ENCODE data around the gene ASCC3. TPM values are rescaled to one million over a fixed set of nuclear protein-coding genes. Genes with fewer than 3 reads are reported as not detected.
"Not testable (repeated sequence)": the region's sequence is repeated elsewhere in the genome, so short reads cannot be mapped to it uniquely, and the experiment has no call there.

The ASCC3 gene
- polyA plus RNA-seq, 2 of the 4 experiments (the other 2 are of a cell fraction) = 17.4 to 35.3 TPM

DNA sequence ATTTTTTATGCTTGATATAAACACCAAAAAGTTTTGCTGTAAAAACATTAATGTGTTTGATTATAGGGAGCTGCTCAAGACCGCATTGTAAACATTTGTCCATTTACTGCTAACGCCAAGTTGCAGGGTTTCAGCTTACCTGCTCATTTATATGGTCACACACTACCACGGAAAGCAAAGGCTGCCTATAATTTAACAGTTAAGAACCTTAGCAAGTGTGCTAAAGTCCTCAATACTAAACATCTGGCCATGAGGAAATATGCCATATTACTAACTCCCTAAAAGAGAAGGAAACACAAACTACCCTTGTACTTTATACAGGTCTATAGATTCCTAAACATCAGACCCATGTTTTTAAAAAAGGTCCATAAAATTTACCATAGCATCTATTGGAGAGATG lies 129.5 kb downstream of the ASCC3 start:
- Histone ChIP-seq H3K9me3 (no peaks in the 10 kb centered on the region), H3K27ac (no peak overlapping the region), H3K4me2 (no peak overlapping the region), H3K4me3 (no peak overlapping the region), H3K4me1 (0 out of 3 replicates have a peak, but pooled peaks cover 4% of the 10 kb centered on the region)
- ChIA-PET CTCF (no interaction called here), POLR2A (no interaction called here)
- FAIRE-seq (no peak), ATAC-seq (no peak), DNase-seq (ENCODE audit: low read depth in 1 of 2, low spot score in 1 of 2) (no peak)
- WGBS (ENCODE audit: missing lambda C conversion rate) = 55% methylated on average over 3 of the region's 3 CpGs
- TF ChIP-seq EHF (CRISPR knock-in tag; IDR thresholded peaks at IDR 0.05) (no peak), ZSCAN20 (CRISPR knock-in tag; IDR thresholded peaks at IDR 0.05) (no peak), EHMT2 (IDR thresholded peaks at IDR 0.05; ENCODE audit: low read depth) (no peak), MAFK (IDR thresholded peaks at IDR 0.05; ENCODE audit: partially characterized antibody) (no peak), CHD4 (IDR thresholded peaks at IDR 0.05; ENCODE audit: borderline replicate concordance) (no peak), JUN (IDR thresholded peaks at IDR 0.05) (no peak), SMC3 (IDR thresholded peaks at IDR 0.05) (no peak)
- TF ChIP-seq, protein P1, sequence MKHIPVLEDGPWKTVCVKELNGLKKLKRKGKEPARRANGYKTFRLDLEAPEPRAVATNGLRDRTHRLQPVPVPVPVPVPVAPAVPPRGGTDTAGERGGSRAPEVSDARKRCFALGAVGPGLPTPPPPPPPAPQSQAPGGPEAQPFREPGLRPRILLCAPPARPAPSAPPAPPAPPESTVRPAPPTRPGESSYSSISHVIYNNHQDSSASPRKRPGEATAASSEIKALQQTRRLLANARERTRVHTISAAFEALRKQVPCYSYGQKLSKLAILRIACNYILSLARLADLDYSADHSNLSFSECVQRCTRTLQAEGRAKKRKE (CRISPR knock-in tag; IDR thresholded peaks at IDR 0.05; ENCODE audit: low read depth) = no peak

DNA sequence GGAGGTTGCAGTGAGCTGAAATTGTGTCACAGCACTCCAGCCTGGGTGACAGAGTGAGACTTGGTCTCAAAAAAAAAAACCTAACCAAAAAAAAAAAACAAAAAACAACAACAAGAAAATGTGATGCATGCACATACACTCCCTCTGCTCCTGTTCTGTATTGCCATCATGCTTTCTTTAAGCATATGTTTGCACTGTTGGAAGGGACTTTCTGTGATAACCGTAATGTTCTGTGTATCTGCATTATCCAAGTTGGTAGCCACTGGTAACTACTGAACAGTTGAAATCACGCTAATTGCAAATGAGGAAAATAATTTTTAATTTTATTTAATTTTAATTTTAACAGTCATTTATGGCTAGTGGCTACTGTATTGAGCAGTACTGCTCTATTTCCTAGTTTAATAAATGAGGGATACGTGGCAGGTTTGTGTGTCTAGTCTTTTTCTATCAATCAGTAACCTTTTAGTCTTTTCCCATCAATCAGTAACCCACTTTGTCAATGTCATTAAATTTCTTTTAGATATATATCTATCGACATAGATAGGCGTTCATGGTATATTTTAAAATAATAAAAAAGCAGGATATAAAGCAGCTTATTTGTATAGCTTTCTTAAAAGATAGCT lies 135.6 kb downstream of the ASCC3 start:
- Histone ChIP-seq H3K4me1 (no peaks in the 10 kb centered on the region), H3K4me2 (no peak overlapping the region), H3K9me3 (no peaks in the 10 kb centered on the region), H3K27ac (no peak overlapping the region), H3K4me3 (no peak overlapping the region)
- no peak for TF ChIP-seq NPAS2 (CRISPR knock-in tag; IDR thresholded peaks at IDR 0.05; ENCODE audit: borderline replicate concordance)
- no peak for TF ChIP-seq MYC (IDR thresholded peaks at IDR 0.05; ENCODE audit: borderline replicate concordance, low read length)
- TF ChIP-seq RFX5 (IDR thresholded peaks at IDR 0.05) = no peak
- TF ChIP-seq NR3C1 (IDR thresholded peaks at IDR 0.05) = no peak
- no peak for TF ChIP-seq SREBF2 (IDR thresholded peaks at IDR 0.05)
- TF ChIP-seq FOXS1 (CRISPR knock-in tag; IDR thresholded peaks at IDR 0.05) = no peak
- TF ChIP-seq, protein P1 (CRISPR knock-in tag; IDR thresholded peaks at IDR 0.05; ENCODE audit: low read depth) = no peak
- TF ChIP-seq, protein P2, sequence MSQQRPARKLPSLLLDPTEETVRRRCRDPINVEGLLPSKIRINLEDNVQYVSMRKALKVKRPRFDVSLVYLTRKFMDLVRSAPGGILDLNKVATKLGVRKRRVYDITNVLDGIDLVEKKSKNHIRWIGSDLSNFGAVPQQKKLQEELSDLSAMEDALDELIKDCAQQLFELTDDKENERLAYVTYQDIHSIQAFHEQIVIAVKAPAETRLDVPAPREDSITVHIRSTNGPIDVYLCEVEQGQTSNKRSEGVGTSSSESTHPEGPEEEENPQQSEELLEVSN (IDR thresholded peaks at IDR 0.05; ENCODE audit: borderline replicate concordance, low read depth) = no peak
- TF ChIP-seq RARB (CRISPR knock-in tag; IDR thresholded peaks at IDR 0.05) = no peak
- no peak for TF ChIP-seq EP300 (IDR thresholded peaks at IDR 0.05)
- TF ChIP-seq, protein P3, sequence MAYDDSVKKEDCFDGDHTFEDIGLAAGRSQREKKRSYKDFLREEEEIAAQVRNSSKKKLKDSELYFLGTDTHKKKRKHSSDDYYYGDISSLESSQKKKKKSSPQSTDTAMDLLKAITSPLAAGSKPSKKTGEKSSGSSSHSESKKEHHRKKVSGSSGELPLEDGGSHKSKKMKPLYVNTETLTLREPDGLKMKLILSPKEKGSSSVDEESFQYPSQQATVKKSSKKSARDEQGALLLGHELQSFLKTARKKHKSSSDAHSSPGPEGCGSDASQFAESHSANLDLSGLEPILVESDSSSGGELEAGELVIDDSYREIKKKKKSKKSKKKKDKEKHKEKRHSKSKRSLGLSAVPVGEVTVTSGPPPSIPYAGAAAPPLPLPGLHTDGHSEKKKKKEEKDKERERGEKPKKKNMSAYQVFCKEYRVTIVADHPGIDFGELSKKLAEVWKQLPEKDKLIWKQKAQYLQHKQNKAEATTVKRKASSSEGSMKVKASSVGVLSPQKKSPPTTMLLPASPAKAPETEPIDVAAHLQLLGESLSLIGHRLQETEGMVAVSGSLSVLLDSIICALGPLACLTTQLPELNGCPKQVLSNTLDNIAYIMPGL (CRISPR knock-in tag; IDR thresholded peaks at IDR 0.05; ENCODE audit: borderline replicate concordance) = no peak
- TF ChIP-seq HDAC2 (IDR thresholded peaks at IDR 0.05) = no peak
- TF ChIP-seq NFE2L2 (conservative IDR thresholded peaks at IDR 0.05; ENCODE audit: low read length) = no peak
- DNase-seq (ENCODE audit: low read depth in 1 of 2, low spot score in 1 of 2) (no peak), FAIRE-seq (no peak), ATAC-seq (no peak)
- WGBS (ENCODE audit: missing lambda C conversion rate) = 87% methylated on average over 5 of the region's 5 CpGs
- POLR2A ChIA-PET = no interaction called here
- CTCF ChIA-PET = no interaction called here

DNA sequence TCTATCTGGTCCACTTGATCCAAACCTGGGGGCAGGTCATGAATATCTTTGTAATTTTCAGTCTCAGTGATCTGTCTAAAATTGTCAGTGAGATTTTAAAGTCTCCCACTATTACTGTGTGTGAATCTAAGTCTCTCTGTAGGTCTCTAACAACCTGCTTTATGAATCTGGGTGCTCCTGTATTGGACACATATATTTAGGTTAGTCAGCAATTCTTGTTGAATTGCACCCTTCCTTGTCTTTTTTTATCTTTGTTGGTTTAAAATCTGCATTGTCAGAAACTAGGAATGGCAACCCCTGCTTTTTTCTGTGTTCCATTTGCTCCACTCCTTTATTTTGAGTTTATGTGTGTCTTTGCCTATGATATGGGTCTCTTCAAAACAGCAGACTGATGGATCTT lies 140.7 kb downstream of the ASCC3 start:
- ATAC-seq (no peak), DNase-seq (ENCODE audit: low read depth in 1 of 2, low spot score in 1 of 2) (no peak), FAIRE-seq (no peak)
- H3K4me3 ChIP-seq = no peak overlapping the region
- no peak overlapping the region for H3K4me2 ChIP-seq
- no peaks in the 10 kb centered on the region for H3K4me1 ChIP-seq
- ChIA-PET CTCF (no interaction called here), POLR2A (no interaction called here)
- no peak for TF ChIP-seq CEBPB (IDR thresholded peaks at IDR 0.05)
- TF ChIP-seq MAFK (IDR thresholded peaks at IDR 0.05; ENCODE audit: partially characterized antibody) = peak; percentile 56
- no peak overlapping the region for H3K27ac ChIP-seq
- no peaks in the 10 kb centered on the region; the same call in 2 of the 3 replicates for H3K9me3 ChIP-seq

DNA sequence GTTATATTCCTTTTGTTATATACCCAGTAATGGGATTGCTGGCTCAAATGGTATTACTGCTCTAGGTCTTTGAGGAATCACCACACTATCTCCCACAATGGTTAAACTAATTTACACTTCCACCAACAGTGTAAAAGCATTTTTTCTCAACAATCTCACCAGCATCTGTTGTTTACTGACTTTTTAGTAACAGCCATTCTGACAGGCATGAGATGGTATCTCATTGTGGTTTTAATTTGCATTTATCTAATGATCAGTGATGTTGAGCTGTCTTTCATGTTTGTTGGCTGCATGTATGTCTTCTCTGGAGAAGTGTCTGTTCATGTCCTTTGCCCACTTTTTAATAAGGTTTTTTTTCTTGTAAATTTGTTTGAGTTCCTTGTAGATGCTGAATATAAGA lies 143.4 kb downstream of the ASCC3 start:
- H3K9me3 ChIP-seq; ATAC-seq; POLR2A ChIA-PET; H3K4me1 ChIP-seq; DNase-seq (ENCODE audit: low read depth in 1 of 2, low spot score in 1 of 2); H3K27ac ChIP-seq; H3K4me2 ChIP-seq; H3K4me3 ChIP-seq; CTCF ChIA-PET; FAIRE-seq: not testable (repeated sequence)
